MG63 (cell line): ENCODE data around the gene SMPD1. TPM values are rescaled to one million over a fixed set of nuclear protein-coding genes. Genes with fewer than 3 reads are reported as not detected.

Source experiments
- DNase-seq: peaks from one replicate; pipeline ENCODE4 v3.0.0-alpha.2; 2020
- H3K27me3 ChIP-seq: fragments of 250-450 bp; sonication (Bioruptor Pico); 2 replicates; pipeline ENCODE4 v1.5.1; 2020; ENCODE audit warnings: mild to moderate bottlenecking, moderate library complexity
- H3K36me3 ChIP-seq: fragments of 250-450 bp; sonication (Bioruptor Pico); 2 replicates; pipeline ENCODE4 v1.5.1; 2020; ENCODE audit warnings: mild to moderate bottlenecking, moderate library complexity
- H3K4me3 ChIP-seq: fragments of 250-450 bp; sonication (Bioruptor Pico); 2 replicates; pipeline ENCODE4 v1.5.1; 2020; ENCODE audit warnings: mild to moderate bottlenecking, moderate library complexity
- H3K9me3 ChIP-seq: fragments of 250-450 bp; sonication (Bioruptor Pico); 2 replicates; pipeline ENCODE4 v1.5.1; 2020; ENCODE audit warnings: mild to moderate bottlenecking, moderate library complexity
- total RNA-seq: library from RNA; depleted of rRNA; stranded (reverse); fragments of >200 nt; shearing (Covaris generic); gene quantifications from 2 replicates; pipeline ENCODE4 v1.2.3, GENCODE V29; 2014; ENCODE audit warnings: low replicate concordance; rRNA removed

Gene SMPD1
- total RNA-seq, 1 experiment from 2014 or later, result 17.7 TPM

DNA sequence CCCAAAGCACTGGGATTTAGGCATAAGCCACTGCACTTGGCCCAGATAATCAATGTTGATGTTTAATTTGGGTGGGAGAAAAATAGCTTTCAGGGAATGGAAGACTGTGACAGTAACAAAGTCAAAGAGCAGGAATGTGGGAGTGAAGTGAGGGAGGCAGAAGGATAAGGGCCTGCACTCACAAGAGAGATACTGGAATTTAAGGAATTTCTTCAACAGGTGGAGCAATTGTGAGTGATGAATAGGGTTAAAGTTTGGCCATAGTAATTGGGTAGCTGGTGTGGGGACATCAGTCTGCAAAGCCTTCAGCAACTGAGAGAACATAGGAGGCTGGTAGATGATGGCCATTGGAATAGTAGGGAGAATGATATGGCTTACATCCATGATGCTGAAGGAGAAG is 37.2 kb downstream of the SMPD1 start:
- Histone ChIP-seq H3K36me3 (no peaks in the 10 kb centered on the region), H3K4me3 (no peak overlapping the region), H3K9me3 (no peaks in the 10 kb centered on the region), H3K27me3 (no peaks in the 10 kb centered on the region; the same call in 1 of the 2 replicates)
- no peak for DNase-seq

GRCh38 chr11:6431861-6432260 is 41.6 kb downstream of the SMPD1 start:
- no peaks in the 10 kb centered on the region for H3K27me3 ChIP-seq
- H3K36me3 ChIP-seq, result no peaks in the 10 kb centered on the region
- no peaks in the 10 kb centered on the region for H3K9me3 ChIP-seq
- DNase-seq, result peak; percentile 68
- H3K4me3 ChIP-seq, result no peak overlapping the region

DNA sequence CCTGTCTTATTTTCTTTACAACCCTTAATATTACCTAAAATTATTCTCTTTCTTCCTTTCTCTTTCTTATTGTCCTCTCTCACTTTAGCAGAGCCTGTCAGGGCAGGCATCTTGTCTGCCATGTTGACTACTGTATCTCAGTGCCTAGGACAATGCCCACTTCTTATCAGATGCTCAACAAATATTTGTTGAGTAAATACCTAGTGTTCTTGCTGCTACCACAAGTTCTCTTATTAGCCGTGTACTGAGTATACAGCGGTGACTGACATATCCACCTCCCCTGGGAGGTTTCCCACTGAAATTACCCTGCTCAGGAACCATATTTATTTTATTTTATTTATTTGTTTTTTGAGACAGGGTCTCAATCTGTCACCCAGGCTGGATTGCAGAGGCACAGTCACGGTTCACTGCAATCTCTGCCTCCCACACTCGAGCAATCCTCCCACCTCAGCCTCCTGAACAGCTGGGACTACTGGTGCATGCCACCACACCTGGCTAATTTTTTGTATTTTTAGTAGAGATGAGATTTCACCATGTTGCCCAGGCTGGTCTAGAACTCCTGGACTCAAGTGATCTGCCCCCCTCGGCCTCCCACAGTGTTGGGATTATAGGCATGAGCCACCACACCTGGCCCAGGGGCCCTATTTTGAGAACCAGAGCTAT is 43.9 kb downstream of the SMPD1 start:
- Histone ChIP-seq H3K4me3 (no peak overlapping the region), H3K9me3 (no peaks in the 10 kb centered on the region), H3K36me3 (no peaks in the 10 kb centered on the region), H3K27me3 (no peaks in the 10 kb centered on the region)
- no peak for DNase-seq

- H3K36me3 ChIP-seq, result no peaks in the 10 kb centered on the region
- no peak overlapping the region for H3K4me3 ChIP-seq
- no peaks in the 10 kb centered on the region for H3K9me3 ChIP-seq
- no peak for DNase-seq
- no peaks in the 10 kb centered on the region for H3K27me3 ChIP-seq
Measured at GRCh38 chr11:6437423-6437822, 47.1 kb downstream of the SMPD1 start.

DNA sequence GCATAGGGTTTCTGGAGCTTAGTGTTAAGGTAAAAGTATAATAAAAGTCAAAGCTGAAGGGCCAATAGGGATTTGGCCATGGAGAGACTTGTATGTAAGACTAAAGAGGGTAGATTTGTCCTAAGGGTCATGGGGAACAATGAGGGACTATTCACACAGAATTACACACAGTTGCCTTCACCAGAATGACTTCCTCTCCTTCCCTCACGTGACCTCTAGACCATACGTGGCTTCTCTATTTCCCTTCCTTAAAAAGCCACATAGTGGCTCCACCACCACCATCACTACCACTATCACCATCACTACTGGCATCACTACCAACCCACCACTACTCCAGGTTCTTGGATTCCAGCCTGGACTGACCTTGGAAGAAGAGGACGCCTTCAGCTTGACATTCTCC is 47.7 kb downstream of the SMPD1 start:
- H3K36me3 ChIP-seq, result no peaks in the 10 kb centered on the region
- H3K4me3 ChIP-seq, result no peak overlapping the region
- no peaks in the 10 kb centered on the region for H3K9me3 ChIP-seq
- DNase-seq, result no peak
- no peaks in the 10 kb centered on the region for H3K27me3 ChIP-seq

DNA sequence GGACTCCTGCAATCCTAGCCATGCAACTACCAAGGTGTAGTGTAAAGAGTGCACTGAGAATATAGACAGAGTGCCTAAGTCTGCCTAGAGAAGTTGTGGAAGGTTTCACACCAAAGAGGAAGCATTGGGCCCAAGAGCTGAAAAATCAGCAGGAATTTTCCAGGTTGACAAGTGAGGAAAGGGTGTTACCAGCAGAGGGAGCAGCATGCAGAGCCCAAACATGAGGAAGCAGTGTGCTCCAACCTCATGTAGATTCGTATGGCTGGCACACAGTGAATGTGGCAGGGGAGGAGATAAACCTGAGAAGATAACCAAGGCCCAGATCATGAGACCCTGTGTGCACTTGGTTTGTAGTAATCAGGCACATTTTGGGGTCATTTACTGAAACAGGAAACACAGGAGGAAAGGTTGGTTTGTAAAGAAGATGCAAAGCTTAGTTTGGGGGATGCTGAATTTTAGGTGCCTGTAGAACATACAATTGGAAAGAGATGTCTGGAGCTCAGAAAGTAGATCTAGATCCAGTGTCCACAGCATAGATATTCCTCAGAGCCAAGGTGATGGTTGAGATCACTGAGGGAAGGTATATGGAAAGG is 48.8 kb downstream of the SMPD1 start:
- Histone ChIP-seq H3K4me3 (no peak overlapping the region), H3K9me3 (no peaks in the 10 kb centered on the region), H3K36me3 (no peaks in the 10 kb centered on the region), H3K27me3 (no peaks in the 10 kb centered on the region)
- DNase-seq, result peak; percentile 33

DNA sequence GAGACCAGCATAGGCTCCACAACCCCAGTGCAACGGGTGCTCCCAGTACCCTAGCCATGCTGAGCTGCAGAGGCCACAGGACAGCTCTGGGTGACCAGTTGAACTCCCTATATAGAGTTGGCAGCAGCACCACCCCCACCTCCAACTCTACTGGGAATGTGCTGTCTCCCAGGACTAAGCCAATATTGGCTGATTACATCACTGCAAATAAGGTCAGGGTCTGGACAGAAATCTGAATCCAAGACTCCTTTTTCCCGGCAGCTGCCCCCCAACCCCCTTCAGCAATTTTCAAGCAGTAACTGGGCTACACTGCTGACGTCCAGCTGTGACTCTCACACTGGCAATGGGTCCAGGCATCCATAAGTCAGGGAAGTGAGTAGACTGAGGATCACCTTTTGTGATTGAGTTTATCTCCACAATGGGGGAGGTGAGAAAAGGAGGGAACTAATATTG is 50.7 kb downstream of the SMPD1 start, which contains the start of gene HPX:
HPX (minus strand) TSS at position 82 of the 453 bp plus-strand sequence; CDS start at position 58, 24 bp downstream.
- Histone ChIP-seq H3K9me3 (no peaks in the 10 kb centered on the region), H3K4me3 (no peak within 1 kb of the TSS), H3K27me3 (no peaks in the 10 kb centered on the region), H3K36me3 (no peaks in the 10 kb centered on the region)
- DNase-seq, result no peak

- H3K9me3 ChIP-seq, result no peaks in the 10 kb centered on the region
- DNase-seq, result no peak
- H3K36me3 ChIP-seq, result no peaks in the 10 kb centered on the region
- H3K27me3 ChIP-seq, result no peaks in the 10 kb centered on the region
- no peak overlapping the region for H3K4me3 ChIP-seq
Measured at GRCh38 chr11:6442441-6442840, 52.2 kb downstream of the SMPD1 start.

DNA sequence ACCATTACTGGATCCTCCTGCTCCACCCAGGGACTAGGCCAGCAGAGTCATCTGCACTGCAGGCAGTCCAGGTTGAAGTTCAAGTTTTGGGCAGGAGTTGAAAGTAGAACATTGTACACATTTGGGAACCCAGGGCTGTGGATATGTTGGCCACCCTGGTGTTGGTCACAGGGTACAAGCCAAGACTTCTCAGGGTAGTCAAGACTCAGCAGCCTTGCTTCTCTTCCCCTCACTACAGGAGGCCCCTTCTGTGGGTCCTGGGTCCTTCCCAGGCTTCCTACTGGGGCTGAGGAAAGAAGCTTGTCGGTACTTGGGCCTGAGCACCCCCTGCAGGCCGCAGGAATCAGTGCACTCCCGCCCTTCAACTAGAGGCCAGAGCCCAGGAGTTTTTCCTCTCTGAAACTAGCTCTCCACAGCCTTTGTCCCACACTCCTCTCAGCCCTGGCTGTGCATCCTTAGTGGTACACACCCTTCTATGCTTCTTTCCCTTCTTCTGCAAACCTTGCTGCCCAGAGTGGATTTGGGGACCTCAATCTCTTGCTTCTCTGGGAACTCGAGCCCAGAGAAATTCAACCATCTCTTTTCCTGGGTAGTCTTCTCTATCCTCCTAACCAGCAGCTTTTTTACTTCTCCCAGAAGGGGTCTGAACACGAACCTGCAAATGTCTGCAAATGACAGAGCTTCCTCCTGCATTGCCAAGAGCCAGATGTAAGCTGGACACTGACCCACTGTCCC is 53.2 kb downstream of the SMPD1 start:
- no peaks in the 10 kb centered on the region for H3K27me3 ChIP-seq
- peak; percentile 33 for DNase-seq
- no peaks in the 10 kb centered on the region for H3K36me3 ChIP-seq
- H3K9me3 ChIP-seq, result no peaks in the 10 kb centered on the region
- H3K4me3 ChIP-seq, result no peak overlapping the region

Other genes with a start within 250 kb of the SMPD1 start
- gene OR52B2, start 220.1 kb upstream of the SMPD1 start, total RNA-seq, result not detected in 2 replicates
- gene OR52W1, start 191.2 kb upstream of the SMPD1 start, total RNA-seq, result not detected in 2 replicates
- gene C11orf42, start 184.9 kb upstream of the SMPD1 start, total RNA-seq, result not detected in 2 replicates
- 9.2 and 9.7 TPM in 2 replicates for gene FHIP1B, start 155.8 kb upstream of the SMPD1 start, total RNA-seq
- not detected in 2 replicates for gene CNGA4, start 151.4 kb upstream of the SMPD1 start, total RNA-seq
- gene CCKBR, start 130.6 kb upstream of the SMPD1 start, total RNA-seq, result not detected in 2 replicates
- 159 and 168 TPM in 2 replicates for gene CAVIN3, start 70.0 kb upstream of the SMPD1 start, total RNA-seq
- 7.2 and 21.1 TPM in 2 replicates for gene APBB1, start 28.6 kb downstream of the SMPD1 start, total RNA-seq
- gene HPX, start 50.5 kb downstream of the SMPD1 start, total RNA-seq, result 0.20 TPM in 1 of 2 replicates, not detected in the other
- gene TRIM3, start 83.5 kb downstream of the SMPD1 start, total RNA-seq, result 12.8 and 19.8 TPM in 2 replicates
- 40.8 and 53.9 TPM in 2 replicates for gene ARFIP2, start 90.9 kb downstream of the SMPD1 start, total RNA-seq
- 28.5 and 34.4 TPM in 2 replicates for gene TIMM10B, start 91.0 kb downstream of the SMPD1 start, total RNA-seq
- gene DNHD1, start 106.8 kb downstream of the SMPD1 start, total RNA-seq, result 5.1 and 9.1 TPM in 2 replicates
- gene RRP8, start 213.1 kb downstream of the SMPD1 start, total RNA-seq, result 21.1 and 32.9 TPM in 2 replicates
- 92.9 and 136 TPM in 2 replicates for gene ILK, start 213.3 kb downstream of the SMPD1 start, total RNA-seq
- 59.5 and 111 TPM in 2 replicates for gene TAF10, start 221.7 kb downstream of the SMPD1 start, total RNA-seq
- gene TPP1, start 228.9 kb downstream of the SMPD1 start, total RNA-seq, result 2.5 and 15.2 TPM in 2 replicates